HEK293 (cell line): ENCODE results near the gene NFATC2IP.

Source experiments
- GLI2 ChIP-seq: fragments of 450-650 bp; formaldehyde crosslinking; IDR thresholded peaks from 2 replicates; pipeline ENCODE4; 2017; ENCODE audit warnings: missing biosample characterization, missing genetic modification characterization, low read depth, borderline replicate concordance
- HOXD13 ChIP-seq: sonication (generic); formaldehyde crosslinking; IDR thresholded peaks from 2 replicates; pipeline ENCODE4 v1.8.0; 2022; ENCODE audit warnings: missing genetic modification reagents, borderline replicate concordance
- INSM2 ChIP-seq: fragments of 450-650 bp; formaldehyde crosslinking; IDR thresholded peaks from 2 replicates; pipeline ENCODE4 v1.5.1; 2016; ENCODE audit warnings: missing biosample characterization, missing genetic modification characterization
- KLF10 ChIP-seq: fragments of 450-650 bp; IDR thresholded peaks from 2 replicates; pipeline ENCODE4 v1.5.1; 2018; ENCODE audit warnings: missing biosample characterization, mild to moderate bottlenecking, missing genetic modification characterization
- MYNN ChIP-seq: fragments of 450-650 bp; formaldehyde crosslinking; IDR thresholded peaks from 2 replicates; pipeline ENCODE4 v1.5.1; 2016; ENCODE audit warnings: missing biosample characterization, missing genetic modification characterization, borderline replicate concordance
- REPIN1 ChIP-seq: fragments of 450-650 bp; formaldehyde crosslinking; IDR thresholded peaks from 2 replicates; pipeline ENCODE4 v1.5.1; 2017; ENCODE audit warnings: missing biosample characterization, missing genetic modification characterization, low read depth
- SP3 ChIP-seq: fragments of 450-650 bp; formaldehyde crosslinking; IDR thresholded peaks from 2 replicates; pipeline ENCODE4 v1.5.1; 2016; ENCODE audit warnings: missing biosample characterization, missing genetic modification characterization
- ZBTB1 ChIP-seq: fragments of 450-650 bp; formaldehyde crosslinking; IDR thresholded peaks from 2 replicates; pipeline ENCODE4 v1.5.1; 2016; ENCODE audit warnings: missing biosample characterization, missing genetic modification characterization
- ZBTB10 ChIP-seq: fragments of 450-650 bp; formaldehyde crosslinking; IDR thresholded peaks from 2 replicates; pipeline ENCODE4 v1.5.1; 2016; ENCODE audit warnings: missing biosample characterization, missing genetic modification characterization
- ZNF121 ChIP-seq: fragments of 450-650 bp; formaldehyde crosslinking; IDR thresholded peaks from 2 replicates; pipeline ENCODE4 v1.5.1; 2016; ENCODE audit warnings: missing biosample characterization, missing genetic modification characterization
- ZNF138 ChIP-seq: fragments of 450-650 bp; formaldehyde crosslinking; IDR thresholded peaks from 2 replicates; pipeline ENCODE4 v1.5.1; 2016; ENCODE audit warnings: missing biosample characterization, missing genetic modification characterization, borderline replicate concordance
- ZNF148 ChIP-seq: fragments of 450-650 bp; formaldehyde crosslinking; IDR thresholded peaks from 2 replicates; pipeline ENCODE4 v1.5.0; 2017; ENCODE audit warnings: missing biosample characterization, missing genetic modification characterization, borderline replicate concordance
- ZNF155 ChIP-seq: fragments of 450-650 bp; formaldehyde crosslinking; IDR thresholded peaks from 2 replicates; pipeline ENCODE4 v1.5.1; 2016; ENCODE audit warnings: missing biosample characterization, missing genetic modification characterization
- ZNF202 ChIP-seq: fragments of 450-650 bp; formaldehyde crosslinking; IDR thresholded peaks from 2 replicates; pipeline ENCODE4 v1.5.1; 2016; ENCODE audit warnings: missing biosample characterization, missing genetic modification characterization, borderline replicate concordance
- ZNF211 ChIP-seq: fragments of 450-650 bp; formaldehyde crosslinking; IDR thresholded peaks from 2 replicates; pipeline ENCODE4 v1.5.1; 2016; ENCODE audit warnings: low read depth, missing biosample characterization, missing genetic modification characterization
- ZNF354C ChIP-seq: fragments of 450-650 bp; formaldehyde crosslinking; IDR thresholded peaks from 2 replicates; pipeline ENCODE4 v1.5.1; 2016; ENCODE audit warnings: missing biosample characterization, missing genetic modification characterization, low read depth, borderline replicate concordance
- ZNF398 ChIP-seq: fragments of 450-650 bp; formaldehyde crosslinking; IDR thresholded peaks from 2 replicates; pipeline ENCODE4 v1.5.1; 2017; ENCODE audit warnings: missing biosample characterization, missing genetic modification characterization
- ZNF48 ChIP-seq: fragments of 450-650 bp; formaldehyde crosslinking; IDR thresholded peaks from 2 replicates; pipeline ENCODE4 v1.5.1; 2016; ENCODE audit warnings: missing biosample characterization, missing genetic modification characterization
- ZNF488 ChIP-seq: fragments of 450-650 bp; formaldehyde crosslinking; IDR thresholded peaks from 2 replicates; pipeline ENCODE4 v1.5.1; 2016; ENCODE audit warnings: missing biosample characterization, missing genetic modification characterization
- ZNF518A ChIP-seq: fragments of 450-650 bp; formaldehyde crosslinking; conservative IDR thresholded peaks from 2 replicates; pipeline ENCODE4 v1.5.1; 2016; ENCODE audit warnings: low read depth, missing biosample characterization, missing genetic modification characterization
- ZNF548 ChIP-seq: fragments of 450-650 bp; formaldehyde crosslinking; IDR thresholded peaks from 2 replicates; pipeline ENCODE4 v1.5.1; 2016; ENCODE audit warnings: missing biosample characterization, missing genetic modification characterization
- ZNF561 ChIP-seq: fragments of 450-650 bp; IDR thresholded peaks from 2 replicates; pipeline ENCODE4 v1.5.1; 2018; ENCODE audit warnings: missing biosample characterization, missing genetic modification characterization, borderline replicate concordance
- ZNF624 ChIP-seq: fragments of 450-650 bp; formaldehyde crosslinking; IDR thresholded peaks from 2 replicates; pipeline ENCODE4 v1.5.1; 2017; ENCODE audit warnings: missing biosample characterization, missing genetic modification characterization
- ZNF747 ChIP-seq: fragments of 450-650 bp; formaldehyde crosslinking; IDR thresholded peaks from 2 replicates; pipeline ENCODE4 v1.5.1; 2016; ENCODE audit warnings: missing biosample characterization, missing genetic modification characterization

The NFATC2IP gene

GRCh38 chr16:28910086-28911031 lies 40.4 kb upstream of the NFATC2IP start (continued):
- TF ChIP-seq MYNN (tag by site-specific recombination) (no peak), ZNF488 (tag by site-specific recombination) (no peak), SP3 (no peak), HOXD13 (CRISPR knock-in tag) (no peak), ZNF548 (tag by site-specific recombination) (no peak), ZNF148 (tag by site-specific recombination) (no peak), ZNF211 (tag by site-specific recombination) (no peak), ZNF48 (tag by site-specific recombination) (no peak), ZBTB10 (tag by site-specific recombination) (no peak), ZNF747 (tag by site-specific recombination) (no peak), ZNF121 (tag by site-specific recombination) (no peak), KLF10 (tag by site-specific recombination) (no peak), ZNF398 (tag by site-specific recombination) (no peak), ZNF202 (tag by site-specific recombination) (no peak), ZNF518A (no peak), ZNF624 (tag by site-specific recombination) (no peak), ZNF561 (no peak), ZNF354C (no peak), INSM2 (tag by site-specific recombination) (peak; percentile 44; the same call in 1 of the 2 replicates), ZBTB1 (tag by site-specific recombination) (no peak), ZNF138 (no peak), GLI2 (tag by site-specific recombination) (no peak), ZNF155 (tag by site-specific recombination) (no peak), REPIN1 (tag by site-specific recombination) (no peak)
